Panc1 (cell line): ENCODE measurements around the gene LRRC57. TPM values are rescaled to one million over a fixed set of nuclear protein-coding genes. Genes with fewer than 3 reads are reported as not detected.

Source experiments
- ATAC-seq: fragments of 200-7000 bp; cut with Tn5 transposase; 2 replicates; pipeline ENCODE4 v1.9.1; 2020; ENCODE audit warnings: mild to moderate bottlenecking, moderate library complexity
- BruUV-seq: library from RNA; stranded (reverse); fragments of 400-500 nt; replicated peaks from 2 replicates; lab custom pipeline; 2021; lab: Mats Ljungman, UMichigan
- CTCF ChIA-PET: fragments of 300-600 bp; sonication (Branson Sonifier 250); formaldehyde crosslinking; loops from one replicate; lab custom pipeline; 2022; ENCODE audit warnings: antibody characterized with exemption; lab: Charles Lee
- POLR2A ChIA-PET: fragments of 300-600 bp; sonication (Branson Sonifier 250); formaldehyde crosslinking; loops from one replicate; lab custom pipeline; 2022; ENCODE audit warnings: antibody characterized with exemption; lab: Charles Lee
- DNase-seq: peaks from one replicate; pipeline ENCODE4 v3.0.0-alpha.2; 2010; ENCODE audit warnings: low read depth, low spot score
- H3K27ac ChIP-seq: 2 replicates; pipeline ENCODE4 v1.5.1; 2011; ENCODE audit warnings: mild to moderate bottlenecking, low read length, inconsistent platforms
- H3K27me3 ChIP-seq: fragments of 200-500 bp; sonication (Bioruptor generic); 2 replicates; pipeline ENCODE4 v1.6.0; 2014; ENCODE audit warnings: low read length, inconsistent platforms; ENCODE audit not compliant: control insufficient read depth, insufficient read depth
- H3K36me3 ChIP-seq: fragments of 200-500 bp; sonication (Bioruptor generic); 2 replicates; pipeline ENCODE4 v1.5.1; 2014; ENCODE audit warnings: inconsistent platforms, mild to moderate bottlenecking, low read length, moderate library complexity; ENCODE audit not compliant: control insufficient read depth, insufficient read depth
- H3K4me1 ChIP-seq: 2 replicates; pipeline ENCODE4 v1.5.1; 2011; ENCODE audit warnings: inconsistent platforms, mild to moderate bottlenecking, low read length, moderate library complexity; ENCODE audit not compliant: control insufficient read depth, insufficient read depth
- H3K4me3 ChIP-seq, 2 experiments: 2 replicates each; pipeline ENCODE4 v1.5.1; 2011 to 2012; ENCODE audit warnings: low read depth in 2 of 2, low read length in 2 of 2, mild to moderate bottlenecking in 2 of 2, inconsistent platforms in 1 of 2, moderate library complexity in 1 of 2
- H3K9me3 ChIP-seq: fragments of 200-500 bp; sonication (Bioruptor generic); 2 replicates; pipeline ENCODE4 v1.5.1; 2014; ENCODE audit warnings: low read depth, mild to moderate bottlenecking, inconsistent platforms, low read length, moderate library complexity; ENCODE audit not compliant: control insufficient read depth, insufficient read depth
- POLR2AphosphoS5 ChIP-seq: IDR thresholded peaks from 2 replicates; pipeline ENCODE4 v1.6.1; 2012; ENCODE audit warnings: mild to moderate bottlenecking, low read depth, low read length, moderate library complexity
- REST ChIP-seq, 2 experiments: IDR thresholded peaks; 2 replicates each; pipeline ENCODE4 v1.6.1; 2011 to 2012; ENCODE audit warnings: low read depth in 2 of 2, control low read depth in 1 of 2, low read length in 1 of 2, mild to moderate bottlenecking in 1 of 2, moderate library complexity in 1 of 2; ENCODE audit not compliant: insufficient read depth in 1 of 2
- SIN3A ChIP-seq: IDR thresholded peaks from 2 replicates; pipeline ENCODE4 v1.6.1; 2012; ENCODE audit warnings: low read depth, mild to moderate bottlenecking, low read length, moderate library complexity, borderline replicate concordance; ENCODE audit not compliant: insufficient read depth
- TCF7L2 ChIP-seq: IDR thresholded peaks from 2 replicates; pipeline ENCODE4 v1.6.1; 2011; ENCODE audit warnings: mild to moderate bottlenecking, low read depth, low read length, inconsistent platforms
- in situ Hi-C: cut with HindIII; loops from 2 replicates; pipeline ENCODE4 v1.10.0; 2016; ENCODE audit warnings: low sequenced_read_pairs, low pct_unique_long_range_greater_than_20kb
- intact Hi-C: fragments of 100-400 bp; cut with micrococcal nuclease; formaldehyde crosslinking; loops from one replicate; pipeline ENCODE4 v1.10.0; 2022; ENCODE audit not compliant: unreplicated experiment
- total RNA-seq: library from RNA; stranded (reverse); gene quantifications from one replicate; pipeline ENCODE4 v1.2.1, GENCODE V29; 2021; ENCODE audit not compliant: unreplicated experiment
- TF ChIP-seq, protein P1 (sequence below): fragments of 450-650 bp; IDR thresholded peaks from 2 replicates; pipeline ENCODE4 v1.5.1; 2017; ENCODE audit warnings: mild to moderate bottlenecking

The LRRC57 gene
- total RNA-seq, 1 experiment from 2014 or later: 39.2 TPM

DNA sequence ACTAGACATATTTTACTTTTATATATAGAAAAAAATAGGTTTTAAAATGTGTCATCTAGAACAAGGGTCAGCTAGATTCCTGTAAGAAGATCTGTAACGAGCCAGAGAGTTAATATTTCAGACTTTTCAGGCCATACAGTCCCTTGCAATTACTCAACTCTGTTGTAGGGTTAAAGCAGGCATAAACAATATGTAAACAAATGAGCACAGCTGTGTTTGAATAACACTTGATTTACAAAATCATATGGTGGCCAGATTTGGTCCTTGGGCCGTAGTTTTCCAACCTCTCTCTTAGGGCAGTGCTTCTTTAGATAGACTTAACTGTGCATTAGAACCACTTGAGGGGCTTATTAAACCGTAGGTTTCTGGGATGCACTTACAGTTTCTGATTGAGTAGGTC lies 19.6 kb downstream of the LRRC57 start:
- Histone ChIP-seq H3K27ac (no peak overlapping the region), H3K9me3 (no peaks in the 10 kb centered on the region), H3K36me3 (peaks cover 8% of the 10 kb centered on the region; the same call in 1 of the 2 replicates), H3K27me3 (no peaks in the 10 kb centered on the region), H3K4me1 (no peaks in the 10 kb centered on the region), H3K4me3 (no peak overlapping the region)
- ATAC-seq (no peak), DNase-seq (no peak)
- CTCF ChIA-PET: no interaction called here
- in situ Hi-C loops: no loop called here
- BruUV-seq: no TSS peak
- intact Hi-C loops: no loop called here
- POLR2A ChIA-PET: no interaction called here
- TF ChIP-seq TCF7L2 (no peak), POLR2AphosphoS5 (no peak), REST (IDR thresholded peaks at IDR 0.05; ENCODE audit: insufficient read depth in 1 of 2, low read depth in 2 of 2, low read length in 1 of 2) (no peak), SIN3A (no peak)
- TF ChIP-seq, protein P1, sequence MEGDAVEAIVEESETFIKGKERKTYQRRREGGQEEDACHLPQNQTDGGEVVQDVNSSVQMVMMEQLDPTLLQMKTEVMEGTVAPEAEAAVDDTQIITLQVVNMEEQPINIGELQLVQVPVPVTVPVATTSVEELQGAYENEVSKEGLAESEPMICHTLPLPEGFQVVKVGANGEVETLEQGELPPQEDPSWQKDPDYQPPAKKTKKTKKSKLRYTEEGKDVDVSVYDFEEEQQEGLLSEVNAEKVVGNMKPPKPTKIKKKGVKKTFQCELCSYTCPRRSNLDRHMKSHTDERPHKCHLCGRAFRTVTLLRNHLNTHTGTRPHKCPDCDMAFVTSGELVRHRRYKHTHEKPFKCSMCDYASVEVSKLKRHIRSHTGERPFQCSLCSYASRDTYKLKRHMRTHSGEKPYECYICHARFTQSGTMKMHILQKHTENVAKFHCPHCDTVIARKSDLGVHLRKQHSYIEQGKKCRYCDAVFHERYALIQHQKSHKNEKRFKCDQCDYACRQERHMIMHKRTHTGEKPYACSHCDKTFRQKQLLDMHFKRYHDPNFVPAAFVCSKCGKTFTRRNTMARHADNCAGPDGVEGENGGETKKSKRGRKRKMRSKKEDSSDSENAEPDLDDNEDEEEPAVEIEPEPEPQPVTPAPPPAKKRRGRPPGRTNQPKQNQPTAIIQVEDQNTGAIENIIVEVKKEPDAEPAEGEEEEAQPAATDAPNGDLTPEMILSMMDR: no peak

DNA sequence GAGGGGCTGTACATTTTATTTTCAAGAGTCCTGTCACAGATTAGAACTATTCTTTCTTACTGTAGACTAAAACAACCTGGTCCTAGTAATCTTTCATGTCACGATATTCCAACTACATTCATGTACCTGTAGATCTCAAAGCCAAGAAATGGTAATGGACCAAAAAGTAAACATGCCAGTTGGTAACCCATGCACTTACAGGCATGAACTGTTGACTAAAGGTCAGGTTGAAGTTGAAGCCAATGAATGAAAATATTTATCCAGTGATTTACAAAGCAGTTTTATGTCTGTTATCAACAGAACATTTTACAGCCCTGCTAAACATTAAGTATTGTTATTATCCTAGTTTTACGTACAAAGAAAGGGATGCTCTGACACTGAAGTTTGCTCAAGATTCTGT lies 25.3 kb downstream of the LRRC57 start:
- Histone ChIP-seq H3K27me3 (no peaks in the 10 kb centered on the region), H3K4me1 (no peaks in the 10 kb centered on the region), H3K36me3 (peaks cover 6% of the 10 kb centered on the region; the same call in 1 of the 2 replicates), H3K27ac (no peak overlapping the region), H3K4me3 (no peak overlapping the region), H3K9me3 (no peaks in the 10 kb centered on the region)
- ATAC-seq: peak; percentile 51; the same call in 1 of the 2 replicates
- BruUV-seq: no TSS peak
- ChIA-PET CTCF (no interaction called here), POLR2A (no interaction called here)
- TF ChIP-seq, protein P1: no peak
- no peak for TF ChIP-seq POLR2AphosphoS5
- no peak for TF ChIP-seq TCF7L2
- no peak for TF ChIP-seq REST (IDR thresholded peaks at IDR 0.05; ENCODE audit: insufficient read depth in 1 of 2, low read depth in 2 of 2, low read length in 1 of 2)
- no peak for TF ChIP-seq SIN3A
- intact Hi-C loops: no loop called here
- in situ Hi-C loops: no loop called here
- DNase-seq: no peak
